GM06990 (cell line): Measurements from ENCODE around the gene DBH.

ENCODE experiments used
- DNase-seq: peaks from one replicate; pipeline ENCODE4 v3.0.0-alpha.2; 2011; ENCODE audit not compliant: insufficient read length; ENCODE audit errors: extremely low read depth
- H3K27me3 ChIP-seq: replicated peaks from 2 replicates; pipeline ENCODE4 v1.6.0; 2011; ENCODE audit warnings: low read length; ENCODE audit not compliant: control insufficient read depth, insufficient read depth
- H3K36me3 ChIP-seq: 2 replicates; pipeline ENCODE4 v1.5.1; 2011; ENCODE audit warnings: low read length; ENCODE audit not compliant: control insufficient read depth, insufficient read depth
- H3K4me3 ChIP-seq: replicated peaks from 2 replicates; pipeline ENCODE4 v1.5.1; 2011; ENCODE audit warnings: low read depth, mild to moderate bottlenecking, control low read depth, low read length
- CTCF ChIP-seq: IDR thresholded peaks from 2 replicates; pipeline ENCODE4 v1.5.1; 2011; ENCODE audit warnings: low read length, control low read depth, mild to moderate bottlenecking, inconsistent platforms; ENCODE audit not compliant: insufficient read depth, poor library complexity, severe bottlenecking

DBH gene

GRCh38 chr9:133605446-133605845, 30.7 kb upstream of the DBH start:
- no peaks in the 10 kb centered on the region for H3K36me3 ChIP-seq
- DNase-seq = no peak
- H3K4me3 ChIP-seq = no peak overlapping the region
- H3K27me3 ChIP-seq = no peaks in the 10 kb centered on the region; the same call in 1 of the 2 replicates
- TF ChIP-seq CTCF = no peak

GRCh38 chr9:133605856-133606707, 30.1 kb upstream of the DBH start:
- Histone ChIP-seq H3K36me3 (no peaks in the 10 kb centered on the region), H3K4me3 (no peak overlapping the region), H3K27me3 (no peaks in the 10 kb centered on the region; the same call in 1 of the 2 replicates)
- no peak for TF ChIP-seq CTCF
- no peak for DNase-seq

GRCh38 chr9:133606708-133607025, 29.5 kb upstream of the DBH start:
- TF ChIP-seq CTCF = no peak
- no peaks in the 10 kb centered on the region for H3K36me3 ChIP-seq
- no peak for DNase-seq
- H3K27me3 ChIP-seq = no peaks in the 10 kb centered on the region; the same call in 1 of the 2 replicates
- no peak overlapping the region for H3K4me3 ChIP-seq

- no peak for DNase-seq
- H3K27me3 ChIP-seq = no peaks in the 10 kb centered on the region; the same call in 1 of the 2 replicates
- H3K4me3 ChIP-seq = no peak overlapping the region
- TF ChIP-seq CTCF = no peak
- no peaks in the 10 kb centered on the region for H3K36me3 ChIP-seq
Measured at GRCh38 chr9:133607381-133607780, 28.8 kb upstream of the DBH start.

- no peak for TF ChIP-seq CTCF
- H3K36me3 ChIP-seq = no peaks in the 10 kb centered on the region
- no peaks in the 10 kb centered on the region; the same call in 1 of the 2 replicates for H3K27me3 ChIP-seq
- no peak for DNase-seq
- H3K4me3 ChIP-seq = no peak overlapping the region
Measured at GRCh38 chr9:133607976-133608375, 28.2 kb upstream of the DBH start.
